Measurements from ENCODE around the gene CXCL13.
"Not testable (repeated sequence)": the region's sequence is repeated elsewhere in the genome, so short reads cannot be mapped to it uniquely, and the experiment has no call there.

CXCL13 gene

DNA sequence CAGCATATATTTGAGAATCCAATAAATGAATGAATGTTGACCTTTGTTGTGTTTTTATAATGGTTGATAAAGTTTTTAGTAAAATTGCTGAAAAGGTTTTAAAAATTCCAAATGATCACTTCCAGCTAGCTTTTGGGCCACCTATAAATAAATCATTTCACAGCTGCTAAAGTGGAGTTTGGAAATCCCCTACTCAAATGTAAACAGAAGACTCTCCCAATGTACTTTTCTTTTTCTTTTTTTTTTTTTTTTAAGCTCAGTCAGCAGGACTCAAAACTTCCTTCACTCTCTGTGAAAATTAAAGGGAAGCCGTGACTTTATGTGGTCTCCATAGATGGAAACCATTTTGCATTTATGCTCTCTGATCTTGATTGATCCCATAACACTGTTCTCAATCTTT, 45.2 kb downstream of the CXCL13 start:
- no peak for DNase-seq (ENCODE audit: low read depth in 1 of 2, low spot score in 1 of 2)
- TF ChIP-seq JUND (IDR thresholded peaks at IDR 0.05; ENCODE audit: low read depth) = no peak
- in situ Hi-C loops (cut with HindIII; ENCODE audit: low pct_unique_long_range_greater_than_20kb, low sequenced_read_pairs) = no loop called here

DNA sequence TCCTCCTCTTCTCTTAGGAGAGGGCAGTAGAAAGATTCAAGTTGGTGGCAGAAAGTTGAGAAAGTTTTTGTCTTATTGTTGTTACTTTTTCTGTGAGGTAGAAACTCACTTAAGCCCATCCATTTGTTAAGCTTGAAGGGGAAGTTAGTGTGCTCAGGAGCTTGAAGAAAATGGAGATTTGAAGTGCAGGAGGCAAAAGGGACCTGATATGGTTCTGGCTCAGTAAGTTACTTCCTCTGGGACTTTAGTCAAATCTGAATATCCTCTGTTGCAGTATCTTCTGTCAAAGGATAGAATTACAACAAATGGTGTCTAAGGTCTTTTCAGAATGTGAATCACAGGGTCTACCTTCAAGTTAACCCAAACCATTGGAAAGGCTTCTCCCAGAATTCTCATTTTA, 46.2 kb downstream of the CXCL13 start:
- TF ChIP-seq JUND (IDR thresholded peaks at IDR 0.05; ENCODE audit: low read depth) = no peak
- in situ Hi-C loops (cut with HindIII; ENCODE audit: low pct_unique_long_range_greater_than_20kb, low sequenced_read_pairs) = no loop called here
- DNase-seq (ENCODE audit: low read depth in 1 of 2, low spot score in 1 of 2) = no peak

DNA sequence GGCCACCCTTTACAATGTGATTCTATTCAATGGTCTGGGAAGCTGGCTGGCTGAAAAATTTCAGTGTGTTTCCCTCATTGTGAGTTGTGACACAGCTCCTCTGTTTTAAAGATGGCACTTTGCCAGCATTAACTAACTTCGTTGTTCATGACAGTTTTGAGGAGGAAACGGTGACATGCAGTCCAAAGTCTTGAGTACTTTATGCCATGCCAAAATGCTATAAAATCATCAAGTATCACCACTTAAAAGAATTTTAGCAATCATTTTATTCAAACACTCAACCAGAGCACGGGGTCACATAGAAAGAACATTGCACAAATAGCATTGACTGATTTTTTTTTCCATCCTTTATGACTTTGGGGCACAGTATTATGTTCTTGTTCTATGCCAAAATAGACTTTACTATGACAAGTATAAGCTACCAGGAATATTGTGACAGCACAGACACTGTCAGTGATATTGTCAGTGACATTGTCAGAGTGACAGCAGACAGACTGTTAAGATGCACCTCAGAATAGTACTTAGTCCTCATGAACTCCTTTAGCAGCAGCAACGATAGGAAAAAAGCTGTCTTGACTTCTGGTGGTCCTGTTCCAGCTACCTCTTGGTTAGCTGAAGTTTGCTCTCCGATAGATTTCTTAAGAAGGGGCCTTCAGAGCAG, 46.7 kb downstream of the CXCL13 start:
- in situ Hi-C loops (cut with HindIII; ENCODE audit: low pct_unique_long_range_greater_than_20kb, low sequenced_read_pairs) = no loop called here
- DNase-seq (ENCODE audit: low read depth in 1 of 2, low spot score in 1 of 2) = no peak
- TF ChIP-seq JUND (IDR thresholded peaks at IDR 0.05; ENCODE audit: low read depth) = no peak

DNA sequence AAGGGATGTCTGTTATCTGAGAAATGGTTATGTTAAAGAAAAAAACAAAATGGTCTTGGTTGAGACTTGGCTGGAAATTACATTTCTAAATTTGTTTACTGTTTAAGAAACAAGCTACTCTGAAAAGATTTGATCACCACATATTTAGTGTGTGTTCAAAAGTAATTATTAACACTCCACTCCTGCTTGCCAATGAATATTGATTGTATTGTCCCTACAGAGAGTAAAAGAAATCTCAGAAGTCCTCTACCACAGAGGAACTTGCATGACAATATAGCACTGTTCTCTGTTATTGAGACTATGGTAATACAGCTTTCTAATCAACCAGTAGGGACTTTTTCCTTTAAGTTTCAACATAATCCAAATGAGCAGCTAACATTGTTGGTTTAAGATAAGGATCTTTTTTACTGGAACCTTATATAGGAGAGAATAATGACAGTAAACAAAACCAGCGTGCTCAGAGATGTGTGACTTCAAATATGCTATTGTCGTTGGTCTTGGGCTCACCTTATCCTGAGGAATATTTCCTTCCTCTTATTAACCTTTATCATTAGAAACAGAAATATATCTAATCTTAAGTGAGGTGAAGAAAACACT, 47.6 kb downstream of the CXCL13 start:
- no peak for TF ChIP-seq JUND (IDR thresholded peaks at IDR 0.05; ENCODE audit: low read depth)
- DNase-seq (ENCODE audit: low read depth in 1 of 2, low spot score in 1 of 2) = no peak
- in situ Hi-C loops (cut with HindIII; ENCODE audit: low pct_unique_long_range_greater_than_20kb, low sequenced_read_pairs) = no loop called here

DNA sequence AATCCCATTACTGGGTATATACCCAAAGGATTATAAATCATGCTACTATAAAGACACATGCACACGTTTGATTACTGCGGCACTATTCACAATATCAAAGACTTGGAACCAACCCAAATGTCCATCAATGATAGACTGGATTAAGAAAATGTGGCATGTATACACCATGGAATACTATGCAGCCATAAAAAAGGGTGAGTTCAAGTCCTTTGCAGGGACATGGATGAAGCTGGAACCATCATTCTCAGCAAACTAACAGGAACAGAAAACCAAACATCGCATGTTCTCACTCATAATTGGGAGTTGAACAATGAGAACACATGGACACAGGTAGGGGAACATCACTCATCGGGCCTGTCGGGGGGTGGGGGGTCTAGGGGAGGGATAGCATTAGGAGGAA, 54.7 kb downstream of the CXCL13 start:
- in situ Hi-C loops (cut with HindIII; ENCODE audit: low pct_unique_long_range_greater_than_20kb, low sequenced_read_pairs); DNase-seq (ENCODE audit: low read depth in 1 of 2, low spot score in 1 of 2): not testable (repeated sequence)
